Fibroblast of peridontal ligament (primary cell): ENCODE results near the gene MYCBP.
A peak's percentile ranks its signal among the peaks of the same experiment; 100 is the strongest.
"Not testable (repeated sequence)": the region's sequence is repeated elsewhere in the genome, so short reads cannot be mapped to it uniquely, and the experiment has no call there.

Experiments used
- DNase-seq: peaks from one replicate; pipeline ENCODE4 v3.0.0-alpha.2; 2010; ENCODE audit errors: extremely low read depth

Gene MYCBP, protein sequence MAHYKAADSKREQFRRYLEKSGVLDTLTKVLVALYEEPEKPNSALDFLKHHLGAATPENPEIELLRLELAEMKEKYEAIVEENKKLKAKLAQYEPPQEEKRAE

GRCh38 chr1:38873027-38873969 lies at the start of gene MYCBP:
Gene MYCBP (minus strand): TSS chr1:38873348. CDS start chr1:38873305, 43 bp downstream.
- peak; percentile 92 for DNase-seq

DNA sequence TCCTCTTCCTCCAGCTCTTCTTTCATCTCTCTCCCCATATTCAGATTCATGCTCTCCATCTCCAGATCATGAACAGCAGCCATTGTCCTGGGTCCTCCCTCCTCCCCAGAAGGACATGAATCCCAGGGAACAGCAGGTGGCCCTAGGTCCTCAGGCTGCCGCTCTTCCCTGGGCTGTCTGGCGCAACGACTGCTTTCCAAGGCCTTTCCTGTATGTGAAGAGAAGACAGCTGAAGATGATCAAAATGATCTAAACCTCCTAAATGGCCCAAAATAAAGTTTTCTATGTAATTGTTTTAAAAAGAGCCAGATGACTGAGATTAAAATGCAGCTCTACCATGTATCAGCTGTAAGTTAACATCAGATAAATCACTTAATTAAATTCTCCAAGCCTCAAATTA lies 46.0 kb upstream of the MYCBP start:
- no peak for DNase-seq

- DNase-seq = peak; percentile 15
Measured at GRCh38 chr1:38918568-38918967, 45.4 kb upstream of the MYCBP start.

GRCh38 chr1:38917772-38918171 lies 44.6 kb upstream of the MYCBP start:
- no peak for DNase-seq

DNA sequence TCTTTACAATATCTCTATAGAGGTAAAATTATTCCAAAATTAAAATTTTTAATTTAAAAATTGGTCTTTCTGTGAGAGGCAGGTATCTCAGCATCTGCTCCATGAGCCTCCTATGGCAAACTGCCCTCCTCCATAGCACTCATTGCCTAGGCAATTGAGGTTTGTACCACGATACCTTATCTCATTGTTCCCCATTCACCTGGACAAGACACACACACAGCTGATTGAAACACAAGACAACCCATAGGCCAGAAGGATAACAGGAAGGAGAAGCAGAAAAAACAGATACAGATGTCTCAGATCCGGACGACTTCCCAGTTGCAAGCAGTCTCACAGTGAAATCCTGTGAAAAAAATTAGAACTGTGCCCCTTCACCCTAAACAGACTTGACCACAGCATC lies 44.2 kb upstream of the MYCBP start:
- no peak for DNase-seq

GRCh38 chr1:38915352-38915948 lies 42.3 kb upstream of the MYCBP start:
- no peak for DNase-seq

GRCh38 chr1:38914908-38915307 lies 41.8 kb upstream of the MYCBP start:
- not testable (repeated sequence) for DNase-seq

DNA sequence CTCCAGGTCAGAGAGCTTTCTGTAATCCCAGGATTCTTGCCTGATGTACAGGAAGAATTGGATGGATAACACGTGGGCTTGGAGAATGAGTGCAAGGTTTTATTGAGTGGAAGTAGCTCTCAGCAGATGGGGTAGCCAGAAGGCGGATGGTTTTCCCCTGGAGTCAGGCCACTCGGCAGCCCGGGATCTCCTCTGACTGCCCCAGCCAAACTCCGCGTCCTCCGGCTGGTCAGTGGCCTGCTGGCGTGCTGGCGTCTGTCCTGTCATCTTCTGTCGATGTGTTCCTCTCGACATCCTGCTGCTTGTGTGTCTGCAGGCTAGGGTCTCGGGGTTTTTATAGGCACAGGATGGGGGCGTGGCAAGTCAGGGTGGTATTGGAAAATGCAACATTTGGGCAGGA lies 35.7 kb upstream of the MYCBP start:
- no peak for DNase-seq

DNA sequence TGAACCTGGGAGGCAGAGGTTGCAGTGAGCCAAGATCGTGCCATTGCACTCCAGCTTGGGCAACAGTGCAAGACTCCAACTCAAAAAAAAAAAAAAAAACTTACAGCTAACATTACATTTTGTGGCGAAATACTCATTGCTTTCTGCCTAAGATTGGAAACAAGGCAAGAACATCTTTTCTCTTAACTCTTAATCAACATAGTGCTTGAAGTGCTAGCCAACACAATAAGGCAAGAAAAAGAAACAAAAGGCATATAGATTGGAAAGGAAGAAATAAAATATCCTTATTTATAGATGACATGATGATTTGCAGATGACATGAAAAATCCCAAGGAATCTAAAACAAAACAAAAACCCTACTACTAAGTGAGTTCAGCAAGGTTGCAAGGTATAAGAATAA lies 32.8 kb upstream of the MYCBP start:
- DNase-seq = no peak

GRCh38 chr1:38899560-38899959 lies 26.4 kb upstream of the MYCBP start:
- DNase-seq = no peak

DNA sequence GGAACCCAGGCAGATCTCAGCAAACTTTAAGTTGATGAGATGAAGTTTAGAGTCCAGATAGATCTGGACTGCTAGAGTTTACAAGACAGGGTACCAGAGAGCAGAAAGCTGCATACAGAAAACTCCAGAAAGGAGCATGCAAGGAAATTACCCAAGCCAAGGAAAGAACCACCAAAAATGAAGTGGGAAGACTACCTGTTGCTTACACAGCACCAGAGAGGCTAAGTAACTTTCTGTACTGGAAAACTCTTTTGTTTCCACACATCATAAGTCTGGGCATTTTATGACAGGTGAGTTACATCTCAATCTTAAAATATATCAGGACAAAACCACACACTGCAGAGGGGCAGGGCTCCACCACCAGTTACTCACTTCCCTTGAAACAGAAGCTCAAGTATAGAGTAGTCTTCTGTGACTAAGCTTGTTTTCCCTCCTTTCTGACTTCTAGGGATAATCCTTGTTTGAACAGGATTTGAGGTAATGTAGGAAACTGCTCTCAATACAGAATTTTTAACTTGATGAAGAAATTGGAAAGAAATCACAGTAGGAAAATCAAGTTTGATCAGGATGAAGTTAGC lies 25.6 kb upstream of the MYCBP start:
- DNase-seq = no peak

DNA sequence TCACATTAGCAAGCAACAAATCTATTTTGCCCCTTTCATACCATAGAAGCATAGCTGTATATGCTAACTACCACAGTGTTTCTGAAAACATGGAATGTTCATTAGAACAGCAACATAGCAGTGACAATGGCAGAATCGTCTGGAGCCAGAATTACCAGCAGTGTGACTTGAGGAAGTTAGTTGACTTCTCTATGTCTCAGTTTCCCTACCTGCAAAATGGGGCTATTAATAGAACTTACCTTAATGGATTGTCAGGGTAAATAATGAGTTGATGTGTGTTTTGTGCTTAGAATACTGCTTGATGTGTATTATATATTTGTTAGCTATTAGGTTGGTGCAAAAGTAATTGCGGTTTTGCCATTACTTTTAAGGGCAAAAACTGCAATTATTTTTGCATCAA lies 23.0 kb upstream of the MYCBP start:
- DNase-seq = no peak

- no peak for DNase-seq
Measured at GRCh38 chr1:38892976-38893375, 19.8 kb upstream of the MYCBP start.

GRCh38 chr1:38891753-38892152 lies 18.6 kb upstream of the MYCBP start:
- no peak for DNase-seq

GRCh38 chr1:38889589-38889988 lies 16.4 kb upstream of the MYCBP start:
- no peak for DNase-seq

GRCh38 chr1:38888423-38889333 lies 15.5 kb upstream of the MYCBP start:
- DNase-seq = no peak

- no peak for DNase-seq
Measured at GRCh38 chr1:38885092-38885491, 11.9 kb upstream of the MYCBP start.

DNA sequence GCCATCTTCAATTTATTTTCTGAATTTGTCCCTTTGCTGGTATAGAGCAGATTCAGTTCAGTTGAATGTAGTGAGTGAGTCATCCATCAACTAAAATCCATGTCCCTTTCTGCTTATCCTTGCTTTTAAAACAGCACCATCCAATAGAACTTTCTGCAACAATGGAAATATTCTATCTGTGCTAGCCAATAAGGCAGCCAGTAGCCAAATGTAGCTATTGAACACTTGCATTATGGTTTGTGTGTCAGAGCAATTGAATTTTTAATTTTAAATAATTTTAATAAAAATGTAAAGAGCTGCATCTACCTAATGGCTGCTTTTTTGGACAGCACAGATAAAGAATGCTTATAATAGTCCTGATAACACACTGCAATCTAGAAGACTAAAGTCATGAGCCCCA lies 8.3 kb upstream of the MYCBP start, which contains the start of gene GJA9:
GJA9 (minus strand) TSS at position 101 of the 400 bp plus-strand sequence. CDS start 5,489 bp downstream, outside the sequence.
- no peak for DNase-seq

GRCh38 chr1:38875811-38876210 lies 2.7 kb upstream of the MYCBP start:
- no peak for DNase-seq

DNA sequence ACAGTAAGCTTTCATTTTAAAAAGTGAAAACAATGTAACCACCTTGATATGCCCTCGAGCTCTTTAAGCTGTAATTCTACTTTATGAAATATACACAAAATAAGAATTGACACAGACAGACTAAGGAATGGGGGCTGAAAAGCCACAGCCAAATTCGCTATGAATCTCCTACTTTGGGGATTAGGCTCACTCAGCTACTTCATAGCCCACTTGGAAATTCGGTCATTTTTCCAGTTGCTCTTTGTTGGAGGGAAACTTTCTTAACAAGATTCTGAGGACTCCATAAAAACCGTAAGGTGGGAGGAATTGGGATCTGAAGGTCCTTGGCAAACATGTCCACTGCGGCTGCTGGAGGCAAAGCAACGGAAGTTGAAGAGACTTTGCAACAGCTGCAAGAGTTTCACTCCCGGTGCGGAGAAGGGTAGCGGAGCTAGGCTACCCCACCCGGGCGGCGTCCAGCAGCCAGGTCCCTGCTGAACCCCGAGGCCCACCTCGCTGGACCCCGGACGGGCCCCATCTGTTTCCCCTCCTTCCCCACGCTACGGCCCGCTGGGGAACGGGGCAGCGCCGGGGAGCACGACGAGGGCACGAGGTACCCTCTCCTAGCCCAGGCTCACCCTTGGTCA lies 634 bp downstream of the MYCBP start:
- peak; percentile 23 for DNase-seq

DNA sequence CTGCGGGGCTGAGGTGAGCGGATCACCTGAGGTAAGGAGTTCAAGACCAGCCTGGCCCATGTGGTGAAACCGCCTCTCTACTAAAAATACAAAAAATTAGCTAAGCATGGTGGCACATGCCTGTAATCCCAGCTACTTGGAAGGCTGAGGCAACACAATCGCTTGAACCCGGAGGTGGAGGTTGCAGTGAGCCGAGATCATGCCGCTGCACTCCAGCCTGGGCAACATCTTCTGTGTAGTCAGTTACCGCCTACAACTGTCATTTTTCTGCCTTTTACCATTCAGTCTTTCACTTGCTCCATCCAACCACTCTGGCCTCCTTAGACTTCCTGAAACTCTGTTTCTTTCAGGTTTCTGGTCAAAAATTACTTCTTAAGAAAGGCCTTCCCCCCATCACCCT lies 2.2 kb downstream of the MYCBP start:
- DNase-seq = no peak
